Gastroesophageal sphincter (tissue), 4 donors: Measurements from ENCODE around the gene CDCP2. TPM values are rescaled to one million over a fixed set of nuclear protein-coding genes. Genes with fewer than 3 reads are reported as not detected.

Experiments
- ATAC-seq: fragments of 150-250 bp; one replicate; pipeline ENCODE4 v1.9.1; 2016; ENCODE audit warnings: mild to moderate bottlenecking, moderate library complexity
- H3K27ac ChIP-seq, 4 donors: fragments of 200-600 bp; sonication (generic) in 3 of 4; 1 replicate in 3 of 4; 2 replicates in 1 of 4; pipeline ENCODE4 v1.5.1; 2016 to 2019
- H3K27me3 ChIP-seq: fragments of 200-600 bp; sonication (generic); one replicate; pipeline ENCODE4 v1.5.1; 2019
- H3K36me3 ChIP-seq, 2 donors: fragments of 200-600 bp; sonication (generic); one replicate each; pipeline ENCODE4 v1.5.1; 2019; ENCODE audit warnings: control low read depth in 1 of 2
- H3K4me1 ChIP-seq, 3 donors: fragments of 200-600 bp; sonication (generic); 1 replicate in 2 of 3; 2 replicates in 1 of 3; pipeline ENCODE4 v1.5.1; 2016 to 2019; ENCODE audit warnings: control low read depth in 2 of 3
- H3K4me3 ChIP-seq, 2 donors: fragments of 200-600 bp; sonication (generic); one replicate each; pipeline ENCODE4 v1.5.1; 2019; ENCODE audit warnings: mild to moderate bottlenecking in 1 of 2, moderate library complexity in 1 of 2
- H3K9me3 ChIP-seq, 3 donors: fragments of 200-600 bp; sonication (generic); one replicate each; pipeline ENCODE4 v1.5.1; 2017 to 2019; ENCODE audit warnings: control low read depth in 2 of 3
- CTCF ChIP-seq, 4 experiments: fragments of 200-600 bp in 2 of 4; fragments of 450-650 bp in 2 of 4; sonication (generic) in 1 of 4; IDR thresholded peaks; one replicate each; pipeline ENCODE4 v1.5.1; 2017 to 2019; ENCODE audit warnings: antibody characterized with exemption in 4 of 4, mild to moderate bottlenecking in 2 of 4, moderate library complexity in 2 of 4
- EP300 ChIP-seq: sonication (generic); formaldehyde crosslinking; IDR thresholded peaks from one replicate; pipeline ENCODE4 v1.6.1; 2017; ENCODE audit warnings: antibody characterized with exemption, mild to moderate bottlenecking
- POLR2A ChIP-seq, 2 donors: fragments of 450-650 bp; IDR thresholded peaks; one replicate each; pipeline ENCODE4 v1.6.1; 2017; ENCODE audit warnings: antibody characterized with exemption in 2 of 2, mild to moderate bottlenecking in 2 of 2, moderate library complexity in 1 of 2
- POLR2AphosphoS5 ChIP-seq: sonication (generic); formaldehyde crosslinking; IDR thresholded peaks from one replicate; pipeline ENCODE4 v1.6.1; 2017; ENCODE audit warnings: antibody characterized with exemption
- WGBS, 2 donors: methylation state at CpG; one replicate each; pipeline ENCODE4 v1.1.5; 2018; ENCODE audit warnings: low coverage in 1 of 2; 5-methylcytosine and 5-hydroxymethylcytosine counted together
- total RNA-seq, 4 donors: library from RNA; depleted of rRNA; stranded (reverse); fragments of >200 nt; gene quantifications; one replicate each; pipeline ENCODE4 v1.1.0, GENCODE V29; 2016

CDCP2 gene
- total RNA-seq, 4 donors from 2014 or later, result 0.13 to 0.23 TPM; not detected in 2

GRCh38 chr1:54151013-54151412 is 1.8 kb downstream of the CDCP2 start:
- no peaks in the 10 kb centered on the region for H3K9me3 ChIP-seq
- 78 to 89% methylated on average over 5 of the region's 5 CpGs for WGBS, 2 donors
- no peak overlapping the region for H3K27ac ChIP-seq
- ATAC-seq, result no peak
- H3K4me3 ChIP-seq, result no peak overlapping the region
- no peaks in the 10 kb centered on the region for H3K27me3 ChIP-seq
- TF ChIP-seq CTCF (IDR thresholded peaks at IDR 0.05) (no peak), POLR2A (IDR thresholded peaks at IDR 0.05) (no peak), POLR2AphosphoS5 (no peak), EP300 (no peak)
- no peaks in the 10 kb centered on the region for H3K36me3 ChIP-seq
- peaks cover 0 to 9% (median 0%) of the 10 kb centered on the region in 3 donors for H3K4me1 ChIP-seq

GRCh38 chr1:54149734-54150133 is 3.1 kb downstream of the CDCP2 start:
- Histone ChIP-seq H3K36me3 (no peaks in the 10 kb centered on the region), H3K9me3 (no peaks in the 10 kb centered on the region), H3K4me1 (peaks cover 0 to 9% (median 0%) of the 10 kb centered on the region in 3 donors), H3K27ac (no peak overlapping the region), H3K27me3 (no peaks in the 10 kb centered on the region), H3K4me3 (no peak overlapping the region)
- 88 to 94% methylated on average over 2 of the region's 3 CpGs for WGBS, 2 donors
- no peak for ATAC-seq
- TF ChIP-seq CTCF (IDR thresholded peaks at IDR 0.05) (no peak), POLR2AphosphoS5 (no peak), EP300 (no peak)

GRCh38 chr1:54144366-54144765 is 8.4 kb downstream of the CDCP2 start:
- 100% methylated on average over 4 to 8 of the region's 11 CpGs for WGBS, 2 donors
- no peak for ATAC-seq

GRCh38 chr1:54142146-54142900 is 10.5 kb downstream of the CDCP2 start:
- TF ChIP-seq CTCF (IDR thresholded peaks at IDR 0.05) (no peak), EP300 (no peak), POLR2AphosphoS5 (no peak), POLR2A (IDR thresholded peaks at IDR 0.05) (no peak)
- Histone ChIP-seq H3K27me3 (no peaks in the 10 kb centered on the region), H3K4me1 (no peaks in the 10 kb centered on the region), H3K9me3 (no peaks in the 10 kb centered on the region), H3K36me3 (no peaks in the 10 kb centered on the region), H3K27ac (no peak overlapping the region), H3K4me3 (no peak overlapping the region)
- WGBS, 2 donors, result 50 to 66% methylated on average over 1 to 4 of the region's 9 CpGs
- no peak for ATAC-seq

More at GRCh38 chr1:54144366-54144765, 8.4 kb downstream of the CDCP2 start:
- Histone ChIP-seq H3K4me1 (no peaks in the 10 kb centered on the region), H3K27me3 (no peaks in the 10 kb centered on the region), H3K9me3 (no peaks in the 10 kb centered on the region), H3K4me3 (no peak overlapping the region), H3K36me3 (no peaks in the 10 kb centered on the region), H3K27ac (no peak overlapping the region)
- TF ChIP-seq CTCF (IDR thresholded peaks at IDR 0.05), result no peak
- TF ChIP-seq EP300, result no peak

GRCh38 chr1:54139711-54140110 is 13.1 kb downstream of the CDCP2 start:
- ATAC-seq, result no peak
- Histone ChIP-seq H3K36me3 (no peaks in the 10 kb centered on the region), H3K27ac (no peak overlapping the region), H3K4me1 (no peaks in the 10 kb centered on the region), H3K27me3 (no peaks in the 10 kb centered on the region), H3K4me3 (no peak overlapping the region), H3K9me3 (no peaks in the 10 kb centered on the region)
- TF ChIP-seq POLR2AphosphoS5 (no peak), EP300 (no peak), CTCF (IDR thresholded peaks at IDR 0.05) (no peak), POLR2A (IDR thresholded peaks at IDR 0.05) (no peak)
- WGBS, 2 donors, result 83 to 100% methylated on average over 5 to 7 of the region's 12 CpGs
